Left lung (tissue), 10 donors: Measurements from ENCODE around the gene MSI1. TPM values are rescaled to one million over a fixed set of nuclear protein-coding genes. Genes with fewer than 3 reads are reported as not detected.
A peak's percentile ranks its signal among the peaks of the same experiment; 100 is the strongest.

Source experiments
- ATAC-seq: fragments of 200-7000 bp; cut with Tn5 transposase; one replicate; pipeline ENCODE4 v1.9.1; 2020; ENCODE audit warnings: moderate library complexity
- DNase-seq, 4 donors: peaks; one replicate each; pipeline ENCODE4 v3.0.0-alpha.2; 2013 to 2020
- H3K27ac ChIP-seq, 2 donors: fragments of 200-600 bp; sonication (generic) in 1 of 2; one replicate each; pipeline versions ENCODE4 v1.5.0 to v1.8.0; 2020 to 2021
- H3K27me3 ChIP-seq, 2 donors: fragments of 200-600 bp; sonication (generic) in 1 of 2; one replicate each; pipeline versions ENCODE4 v1.5.0 to v1.8.0; 2020 to 2021
- H3K36me3 ChIP-seq, 2 donors: fragments of 200-600 bp; sonication (generic) in 1 of 2; one replicate each; pipeline versions ENCODE4 v1.5.0 to v1.8.0; 2020 to 2021
- H3K4me1 ChIP-seq, 2 donors: fragments of 200-600 bp; one replicate each; pipeline ENCODE4 v1.8.0; 2021
- H3K4me3 ChIP-seq, 2 donors: fragments of 200-600 bp; sonication (generic) in 1 of 2; one replicate each; pipeline versions ENCODE4 v1.5.0 to v1.8.0; 2020 to 2021; ENCODE audit warnings: mild to moderate bottlenecking in 1 of 2
- H3K9me3 ChIP-seq, 2 donors: fragments of 200-600 bp; sonication (generic) in 1 of 2; one replicate each; pipeline versions ENCODE4 v1.5.0 to v1.8.0; 2020 to 2021
- CTCF ChIP-seq, 2 donors: fragments of 200-600 bp; sonication (generic) in 1 of 2; IDR thresholded peaks; one replicate each; pipeline versions ENCODE4 v1.5.0 to v1.8.0; 2021; ENCODE audit warnings: antibody characterized with exemption in 2 of 2
- intact Hi-C, 2 donors: fragments of 100-400 bp; cut with DNase I; formaldehyde crosslinking; loops; one replicate each; pipeline versions ENCODE4 v1.11.2 to v1.14.2; 2022
- polyA plus RNA-seq, 6 donors: library from polyadenylated mRNA; unstranded; fragments of 120-200 nt; gene quantifications; one replicate each; pipeline ENCODE4 v1.2.1, GENCODE V29; 2013; ENCODE audit not compliant: insufficient read length in 6 of 6
- total RNA-seq, 2 donors: library from RNA; stranded (reverse); fragmentation: NEBNext Ultra II Directional; extraction: Animal tissue kit (Norgen Biotek cat#: 25700); gene quantifications; one replicate each; pipeline ENCODE4 v1.2.1, GENCODE V29; 2021
- donor health status: DM: no; HTN: yes; CAD: no.
- donor health status: DM: no; HTN: no; CAD: no.

Gene MSI1
- total and polyA plus RNA-seq, 8 donors: 0.60 to 19.3 (median 16.5) TPM

GRCh38 chr12:120332523-120332922 is 36.4 kb downstream of the MSI1 start:
- Histone ChIP-seq H3K9me3 (peaks cover 0 to 15% of the 10 kb centered on the region in 2 donors), H3K36me3 (no peaks in the 10 kb centered on the region), H3K27ac (no peak overlapping the region), H3K4me1 (no peaks in the 10 kb centered on the region), H3K27me3 (no peaks in the 10 kb centered on the region), H3K4me3 (no peak overlapping the region)
- DNase-seq (no peak), ATAC-seq (no peak)
- intact Hi-C loops: no loop called here
- TF ChIP-seq CTCF (IDR thresholded peaks at IDR 0.05): no peak

- intact Hi-C loops: no loop called here
- DNase-seq: no peak
- no peaks in the 10 kb centered on the region for H3K27me3 ChIP-seq
- H3K36me3 ChIP-seq: no peaks in the 10 kb centered on the region
- no peak for TF ChIP-seq CTCF (IDR thresholded peaks at IDR 0.05)
- no peak for ATAC-seq
- H3K4me3 ChIP-seq: no peak overlapping the region
- H3K27ac ChIP-seq: no peak overlapping the region
- no peaks in the 10 kb centered on the region for H3K4me1 ChIP-seq
- peaks cover 0 to 10% of the 10 kb centered on the region in 2 donors for H3K9me3 ChIP-seq
Measured at GRCh38 chr12:120332041-120332440, 36.9 kb downstream of the MSI1 start.

- ATAC-seq (no peak), DNase-seq (no peak)
- Histone ChIP-seq H3K36me3 (no peaks in the 10 kb centered on the region), H3K4me1 (no peaks in the 10 kb centered on the region), H3K27me3 (no peaks in the 10 kb centered on the region), H3K9me3 (peaks cover 0 to 4% of the 10 kb centered on the region in 2 donors), H3K27ac (no peak overlapping the region), H3K4me3 (no peak overlapping the region)
- no peak for TF ChIP-seq CTCF (IDR thresholded peaks at IDR 0.05)
- intact Hi-C loops: no loop called here
Measured at GRCh38 chr12:120331390-120331789, 37.6 kb downstream of the MSI1 start.

- intact Hi-C loops: no loop called here
- Histone ChIP-seq H3K27me3 (no peaks in the 10 kb centered on the region), H3K4me3 (no peak overlapping the region), H3K36me3 (no peaks in the 10 kb centered on the region), H3K9me3 (no peaks in the 10 kb centered on the region), H3K27ac (no peak overlapping the region), H3K4me1 (peaks cover 3 to 12% of the 10 kb centered on the region in 2 donors)
- no peak for ATAC-seq
- TF ChIP-seq CTCF (IDR thresholded peaks at IDR 0.05): no peak
- no peak for DNase-seq
Measured at GRCh38 chr12:120328228-120328627, 40.7 kb downstream of the MSI1 start.

- ATAC-seq: peak; percentile 80
- TF ChIP-seq CTCF (IDR thresholded peaks at IDR 0.05): no peak
- Histone ChIP-seq H3K9me3 (no peaks in the 10 kb centered on the region), H3K4me3 (no peak within 1 kb of the TSS), H3K36me3 (no peaks in the 10 kb centered on the region), H3K4me1 (peaks cover 3 to 12% of the 10 kb centered on the region in 2 donors), H3K27me3 (no peaks in the 10 kb centered on the region), H3K27ac (no peak within 1 kb of the TSS)
- intact Hi-C loops: no loop called here
- DNase-seq: peak in 1 of 4 donors; percentile 48
Measured at GRCh38 chr12:120327593-120327992, 41.4 kb downstream of the MSI1 start, which contains the start of gene PLA2G1B. Gene PLA2G1B (minus strand): TSS chr12:120327779. CDS start chr12:120327753, 26 bp downstream.
